WERI-Rb-1 (cell line): ENCODE data around the gene SETBP1.

Source experiments
- DNase-seq: peaks from one replicate; pipeline ENCODE4 v3.0.0-alpha.2; 2020
- H3K27ac ChIP-seq: fragments of 250-450 bp; sonication (Bioruptor Pico); 2 replicates; pipeline ENCODE4 v1.5.1; 2020; ENCODE audit warnings: mild to moderate bottlenecking, moderate library complexity
- H3K27me3 ChIP-seq: fragments of 250-450 bp; sonication (Bioruptor Pico); 2 replicates; pipeline ENCODE4 v1.5.1; 2021; ENCODE audit warnings: mild to moderate bottlenecking, low read depth, moderate library complexity; ENCODE audit not compliant: insufficient read depth, severe bottlenecking
- H3K36me3 ChIP-seq: fragments of 250-450 bp; sonication (Bioruptor Pico); 2 replicates; pipeline ENCODE4 v1.5.1; 2020; ENCODE audit warnings: mild to moderate bottlenecking, moderate library complexity
- H3K4me3 ChIP-seq: 2 replicates; pipeline ENCODE4 v1.5.1; 2011; ENCODE audit warnings: low read depth, mild to moderate bottlenecking, control low read depth, low read length
- H3K9me3 ChIP-seq: fragments of 250-450 bp; sonication (Bioruptor Pico); 2 replicates; pipeline ENCODE4 v1.5.1; 2021; ENCODE audit warnings: mild to moderate bottlenecking, moderate library complexity; ENCODE audit not compliant: severe bottlenecking
- CTCF ChIP-seq: IDR thresholded peaks from 2 replicates; pipeline ENCODE4 v1.5.1; 2011; ENCODE audit warnings: low read depth, mild to moderate bottlenecking, control low read depth, inconsistent platforms, low read length

SETBP1 gene

GRCh38 chr18:45050712-45051601 lies 370.3 kb downstream of the SETBP1 start:
- no peak overlapping the region for H3K4me3 ChIP-seq
- no peak overlapping the region for H3K27ac ChIP-seq
- H3K27me3 ChIP-seq, result peaks cover 4% of the 10 kb centered on the region
- H3K36me3 ChIP-seq, result no peaks in the 10 kb centered on the region
- no peak for TF ChIP-seq CTCF
- no peaks in the 10 kb centered on the region for H3K9me3 ChIP-seq
- DNase-seq, result no peak

- TF ChIP-seq CTCF, result no peak
- DNase-seq, result no peak
- H3K27ac ChIP-seq, result no peak overlapping the region
These were observed 373.9 kb downstream of the SETBP1 start for GRCh38 chr18:45054636-45055035.

GRCh38 chr18:45055811-45056210 lies 375.1 kb downstream of the SETBP1 start:
- Histone ChIP-seq H3K9me3 (no peaks in the 10 kb centered on the region), H3K36me3 (no peaks in the 10 kb centered on the region), H3K27ac (no peak overlapping the region), H3K4me3 (no peak overlapping the region), H3K27me3 (peaks cover 4% of the 10 kb centered on the region)
- TF ChIP-seq CTCF, result no peak
- DNase-seq, result no peak

More at GRCh38 chr18:45054636-45055035, 373.9 kb downstream of the SETBP1 start:
- no peak overlapping the region for H3K4me3 ChIP-seq
- peaks cover 4% of the 10 kb centered on the region for H3K27me3 ChIP-seq
- no peaks in the 10 kb centered on the region for H3K36me3 ChIP-seq
- H3K9me3 ChIP-seq, result no peaks in the 10 kb centered on the region

DNA sequence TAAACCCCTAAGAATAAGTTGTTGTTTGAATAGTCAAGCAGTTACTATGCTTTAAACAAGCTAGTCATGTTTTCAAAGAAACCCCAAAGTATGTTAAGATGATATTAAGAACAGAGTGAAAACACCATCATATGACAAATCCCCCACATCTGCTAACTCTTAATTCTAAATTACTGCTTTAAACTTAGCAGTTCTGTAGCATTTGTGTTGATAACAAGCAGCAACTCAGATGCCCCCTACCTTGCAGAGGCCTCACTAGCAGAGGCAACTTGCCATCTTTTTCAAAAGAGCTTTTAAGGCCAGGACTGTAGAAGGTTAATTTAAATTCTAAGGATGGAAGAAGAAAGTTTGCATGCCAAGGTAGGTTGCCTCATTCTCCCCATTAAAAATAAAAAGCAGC lies 376.2 kb downstream of the SETBP1 start:
- Histone ChIP-seq H3K9me3 (no peaks in the 10 kb centered on the region), H3K36me3 (no peaks in the 10 kb centered on the region), H3K27ac (no peak overlapping the region), H3K4me3 (no peak overlapping the region), H3K27me3 (peaks cover 4% of the 10 kb centered on the region)
- TF ChIP-seq CTCF, result no peak
- no peak for DNase-seq

DNA sequence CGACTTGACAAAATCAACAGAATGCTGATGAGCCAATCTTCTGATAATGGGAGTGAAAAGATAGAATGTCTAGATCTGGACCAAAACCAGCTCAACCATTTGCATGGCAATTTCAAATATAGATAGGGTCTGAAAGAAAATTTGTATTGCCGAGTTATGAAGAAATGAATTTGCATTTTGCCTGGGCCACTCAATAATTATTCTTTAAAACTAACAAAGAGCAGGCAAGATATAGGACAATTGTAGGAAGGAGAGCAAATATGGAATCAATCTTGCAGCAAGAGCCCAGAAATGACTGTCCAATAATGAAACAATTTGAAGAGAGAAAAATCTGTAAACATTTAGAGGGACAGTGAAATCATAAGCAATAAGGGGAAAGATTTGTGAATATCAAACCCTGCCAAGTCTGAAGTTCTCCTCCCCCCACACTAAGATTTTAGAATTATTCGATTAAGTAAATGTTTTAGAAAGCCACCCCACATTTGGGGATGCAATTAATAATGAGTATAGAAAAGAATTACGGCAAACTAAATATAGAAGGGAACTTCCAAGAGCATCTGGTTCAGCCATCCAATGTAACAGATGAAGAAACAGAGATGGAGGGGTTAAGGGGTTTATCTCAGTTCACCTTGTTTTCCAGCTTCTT lies 377.4 kb downstream of the SETBP1 start:
- DNase-seq, result no peak
- Histone ChIP-seq H3K9me3 (no peaks in the 10 kb centered on the region), H3K36me3 (no peaks in the 10 kb centered on the region), H3K27me3 (peaks cover 4% of the 10 kb centered on the region), H3K4me3 (no peak overlapping the region), H3K27ac (no peak overlapping the region)
- TF ChIP-seq CTCF, result no peak
